Activated CD8-positive, alpha-beta T cell treated with anti-CD3 and anti-CD28 coated beads for 36 hours (primary cell): ENCODE data around the gene DENND6B. TPM values are rescaled to one million over a fixed set of nuclear protein-coding genes. Genes with fewer than 3 reads are reported as not detected.

ENCODE experiments used
- ATAC-seq: fragments of 200-7000 bp; cut with Tn5 transposase; one replicate; pipeline ENCODE4 v1.10.0; 2021; ENCODE audit warnings: mild to moderate bottlenecking, moderate library complexity
- CTCF ChIA-PET: fragments of 350-600 bp; sonication (Branson Sonifier 250); formaldehyde crosslinking; loops from one replicate; lab custom pipeline; 2021; ENCODE audit warnings: antibody characterized with exemption; lab: Charles Lee
- POLR2A ChIA-PET: fragments of 350-600 bp; sonication (Branson Sonifier 250); formaldehyde crosslinking; loops from one replicate; lab custom pipeline; 2021; ENCODE audit warnings: antibody characterized with exemption; lab: Charles Lee
- DNase-seq: peaks from one replicate; pipeline ENCODE4 v3.0.0-alpha.2; 2020
- H3K27ac Mint-ChIP-seq: one replicate; pipeline ENCODE4 v1.8.0; 2021; ENCODE audit warnings: mild to moderate bottlenecking, mixed read lengths
- H3K27me3 Mint-ChIP-seq: one replicate; pipeline ENCODE4 v1.8.0; 2021; ENCODE audit warnings: mixed read lengths
- H3K36me3 Mint-ChIP-seq: one replicate; pipeline ENCODE4 v1.8.0; 2021; ENCODE audit warnings: low read depth, mixed read lengths
- H3K4me1 Mint-ChIP-seq: one replicate; pipeline ENCODE4 v1.8.0; 2021; ENCODE audit warnings: low read depth, mixed read lengths
- H3K4me3 Mint-ChIP-seq: one replicate; pipeline ENCODE4 v1.8.0; 2021; ENCODE audit warnings: mild to moderate bottlenecking, moderate library complexity, mixed read lengths
- H3K9me3 Mint-ChIP-seq: one replicate; pipeline ENCODE4 v1.8.0; 2021; ENCODE audit warnings: mixed read lengths
- CTCF ChIP-seq: fragments of 200-600 bp; IDR thresholded peaks from one replicate; pipeline ENCODE4 v1.8.0; 2022; ENCODE audit warnings: antibody characterized with exemption, mild to moderate bottlenecking
- intact Hi-C: fragments of 100-400 bp; cut with micrococcal nuclease; formaldehyde crosslinking; loops from one replicate; pipeline ENCODE4 v1.10.0; 2022
- total RNA-seq, 2 experiments: library from RNA; stranded (reverse); gene quantifications; one replicate each; pipeline ENCODE4 v1.2.3, GENCODE V29; 2021

The DENND6B gene
- total RNA-seq, 2 experiments from 2014 or later: 4.6 to 5.3 TPM

GRCh38 chr22:50269573-50269969 is 57.2 kb downstream of the DENND6B start:
- POLR2A ChIA-PET: no interaction called here
- no peak overlapping the region for H3K27ac Mint-ChIP-seq

GRCh38 chr22:50268655-50269113 is 58.1 kb downstream of the DENND6B start:
- H3K27ac Mint-ChIP-seq: no peak overlapping the region
- DNase-seq (no peak), ATAC-seq (no peak)
- POLR2A ChIA-PET: no interaction called here
- no peaks in the 10 kb centered on the region for H3K9me3 Mint-ChIP-seq
- peaks cover 8% of the 10 kb centered on the region for H3K4me1 Mint-ChIP-seq
- intact Hi-C loops: no loop called here
- H3K4me3 Mint-ChIP-seq: no peak overlapping the region
- no peak for TF ChIP-seq CTCF
- H3K36me3 Mint-ChIP-seq: no peaks in the 10 kb centered on the region
- peaks cover 10% of the 10 kb centered on the region for H3K27me3 Mint-ChIP-seq
- CTCF ChIA-PET: interaction anchor here (1.0 to 6.1 kb wide), 4 partner anchors 17 to 73 kb away, joined by 3 to 44 read pairs (median 13); partner anchors contain the start of genes DENND6B and HDAC10

More at GRCh38 chr22:50269573-50269969, 57.2 kb downstream of the DENND6B start:
- no peak for TF ChIP-seq CTCF
- Mint-ChIP-seq H3K4me1 (peaks cover 8% of the 10 kb centered on the region), H3K36me3 (no peaks in the 10 kb centered on the region), H3K9me3 (no peaks in the 10 kb centered on the region), H3K27me3 (peaks cover 10% of the 10 kb centered on the region), H3K4me3 (peak overlapping the region; percentile 60)
- CTCF ChIA-PET: interaction anchor here (1.0 to 6.1 kb wide), 3 partner anchors 18 to 72 kb away, joined by 3 to 44 read pairs (median 22); partner anchors contain the start of genes DENND6B and HDAC10
- DNase-seq (no peak), ATAC-seq (no peak)
- intact Hi-C loops: no loop called here

DNA sequence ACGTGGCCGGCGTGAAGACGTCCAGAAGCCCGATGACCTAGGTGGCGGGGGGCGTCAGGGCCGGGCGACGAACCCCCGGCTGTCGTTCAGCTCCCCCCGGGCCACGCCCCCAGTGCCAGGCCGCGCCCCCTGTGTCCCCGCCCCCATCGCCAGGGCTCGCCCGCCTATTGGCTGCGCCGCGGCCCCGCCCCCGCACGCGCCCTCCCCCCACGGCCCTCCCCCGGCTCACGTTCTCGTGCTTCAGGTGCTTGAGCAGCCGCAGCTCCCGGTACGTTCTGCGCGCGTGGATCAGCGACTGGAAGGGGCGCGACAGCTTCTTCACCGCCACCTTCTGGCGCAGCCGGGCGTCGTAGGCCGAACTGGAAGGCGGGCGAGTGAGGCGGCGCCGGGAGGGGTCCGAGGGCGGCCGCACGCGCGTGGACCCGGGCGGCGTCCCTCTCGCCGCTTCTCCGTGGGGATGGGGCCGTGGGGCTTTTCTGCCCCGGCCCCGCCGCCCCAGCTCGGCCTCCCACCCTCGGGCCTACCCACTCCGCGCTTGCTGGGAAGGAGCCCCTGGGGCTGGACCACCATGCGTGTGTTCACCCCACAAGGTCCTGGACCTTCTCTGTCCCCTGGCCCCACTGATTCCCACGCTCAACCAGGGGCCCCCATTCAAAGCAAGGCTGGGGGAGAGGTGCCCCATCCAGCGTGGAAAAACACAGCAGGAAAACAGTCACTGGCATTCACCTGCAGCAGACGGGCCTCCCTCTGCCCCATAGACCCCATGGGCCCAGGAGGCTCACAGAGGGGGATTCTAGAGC is 59.0 kb downstream of the DENND6B start:
- intact Hi-C loops: no loop called here
- Mint-ChIP-seq H3K27me3 (peaks cover 13% of the 10 kb centered on the region), H3K4me3 (no peak overlapping the region), H3K27ac (no peak overlapping the region), H3K9me3 (no peaks in the 10 kb centered on the region), H3K36me3 (no peaks in the 10 kb centered on the region), H3K4me1 (peaks cover 8% of the 10 kb centered on the region)
- peak; percentile 27 for TF ChIP-seq CTCF
- ATAC-seq (peak; percentile 8), DNase-seq (peak; percentile 54)
- ChIA-PET CTCF (interaction anchor here (0.6 to 3.1 kb wide), 5 partner anchors 12 to 258 kb away, joined by 3 to 22 read pairs (median 3); partner anchors contain the start of genes HDAC10 and SCO2), POLR2A (interaction anchor here (0.6 to 0.9 kb wide), 3 partner anchors 12 to 16 kb away, joined by 3 read pairs; no protein-coding TSS in a partner anchor)

GRCh38 chr22:50266994-50267393 is 59.8 kb downstream of the DENND6B start:
- intact Hi-C loops: no loop called here
- TF ChIP-seq CTCF: no peak
- ATAC-seq (no peak), DNase-seq (no peak)
- Mint-ChIP-seq H3K4me1 (peaks cover 14% of the 10 kb centered on the region), H3K27ac (no peak overlapping the region), H3K9me3 (no peaks in the 10 kb centered on the region), H3K4me3 (no peak overlapping the region), H3K27me3 (peaks cover 16% of the 10 kb centered on the region), H3K36me3 (no peaks in the 10 kb centered on the region)
- POLR2A ChIA-PET: interaction anchor here (0.9 kb wide), 1 partner anchor 16 kb away, joined by 3 read pairs; no protein-coding TSS in a partner anchor
- CTCF ChIA-PET: interaction anchor here (1.1 to 3.1 kb wide), 4 partner anchors 11 to 259 kb away, joined by 3 to 22 read pairs (median 5); partner anchors contain the start of genes HDAC10 and SCO2
